Neural cell (in vitro differentiated cells): ENCODE results near the gene SLC25A24. TPM values are rescaled to one million over a fixed set of nuclear protein-coding genes. Genes with fewer than 3 reads are reported as not detected.

ENCODE experiments used
- H2AFZ ChIP-seq: fragments of 200-600, 300-800 bp; sonication (generic), shearing (Covaris generic); 2 replicates; pipeline ENCODE4 v1.6.0; 2014; ENCODE audit warnings: low read depth, mild to moderate bottlenecking, antibody characterized with exemption, low read length, moderate library complexity
- H3F3A ChIP-seq: fragments of 200-600 bp; shearing (Covaris generic); 2 replicates; pipeline ENCODE4 v1.6.1; 2016; ENCODE audit warnings: mild to moderate bottlenecking, moderate library complexity, mixed read lengths, antibody characterized with exemption, low read length; ENCODE audit not compliant: insufficient read depth, poor library complexity, severe bottlenecking
- H3K27ac ChIP-seq: fragments of 200-600, 300-800 bp; sonication (generic), shearing (Covaris generic); 2 replicates; pipeline ENCODE4 v1.5.1; 2014; ENCODE audit warnings: mild to moderate bottlenecking, low read length, moderate library complexity
- H3K27me3 ChIP-seq: fragments of 300-800, 200-600 bp; sonication (generic), shearing (Covaris generic); 2 replicates; pipeline ENCODE4 v1.6.0; 2014; ENCODE audit warnings: mild to moderate bottlenecking, low read depth, low read length, moderate library complexity; ENCODE audit not compliant: insufficient read depth
- H3K36me3 ChIP-seq: fragments of 300-800, 200-600 bp; sonication (generic), shearing (Covaris generic); 2 replicates; pipeline ENCODE4 v1.5.1; 2014; ENCODE audit warnings: mild to moderate bottlenecking, antibody characterized with exemption, low read length, moderate library complexity; ENCODE audit not compliant: insufficient read depth
- H3K4me2 ChIP-seq: fragments of 300-800, 200-600 bp; sonication (generic), shearing (Covaris generic); 2 replicates; pipeline ENCODE4 v1.6.0; 2014; ENCODE audit warnings: mild to moderate bottlenecking, low read length
- H3K4me3 ChIP-seq: fragments of 300-800, 200-600 bp; sonication (generic), shearing (Covaris generic); 2 replicates; pipeline ENCODE4 v1.5.1; 2014; ENCODE audit warnings: mild to moderate bottlenecking, low read length, moderate library complexity
- H3K79me2 ChIP-seq: fragments of 200-600 bp; shearing (Covaris generic); replicated peaks from 2 replicates; pipeline ENCODE4 v1.6.0; 2014; ENCODE audit warnings: mild to moderate bottlenecking, low read length, moderate library complexity; ENCODE audit not compliant: insufficient read depth
- H3K9ac ChIP-seq: fragments of 300-800, 200-600 bp; sonication (generic), shearing (Covaris generic); 2 replicates; pipeline ENCODE4 v1.6.1; 2016; ENCODE audit warnings: mild to moderate bottlenecking, low read length, mixed read lengths
- H3K9me2 ChIP-seq: fragments of 200-600 bp; shearing (Covaris generic); 2 replicates; pipeline ENCODE4 v1.6.1; 2016; ENCODE audit warnings: mild to moderate bottlenecking, low read length, mixed read lengths; ENCODE audit not compliant: insufficient read depth
- H3K9me3 ChIP-seq: fragments of 200-600, 300-800 bp; sonication (generic), shearing (Covaris generic); 2 replicates; pipeline ENCODE4 v1.6.1; 2016; ENCODE audit warnings: mild to moderate bottlenecking, mixed run types, low read length, moderate library complexity, mixed read lengths
- H4K20me1 ChIP-seq: fragments of 200-600 bp; shearing (Covaris generic); 2 replicates; pipeline ENCODE4 v1.6.1; 2016; ENCODE audit warnings: mild to moderate bottlenecking, mixed run types; ENCODE audit not compliant: insufficient read depth
- CTCF ChIP-seq: fragments of 450-650 bp; IDR thresholded peaks from 2 replicates; pipeline ENCODE4 v1.5.1; 2014; ENCODE audit warnings: antibody characterized with exemption, mild to moderate bottlenecking, moderate library complexity; ENCODE audit not compliant: poor library complexity, severe bottlenecking
- EP300 ChIP-seq: fragments of 450-650 bp; conservative IDR thresholded peaks from 2 replicates; pipeline ENCODE4 v1.6.1; 2014; ENCODE audit warnings: antibody characterized with exemption, mild to moderate bottlenecking, moderate library complexity; ENCODE audit not compliant: poor library complexity, severe bottlenecking
- EZH2 ChIP-seq: fragments of 200-600, 300-800 bp; shearing (Covaris generic), sonication (generic); IDR thresholded peaks from 2 replicates; pipeline ENCODE4 v1.6.1; 2014; ENCODE audit warnings: antibody characterized with exemption, low read length, borderline replicate concordance, mild to moderate bottlenecking; ENCODE audit not compliant: insufficient read depth, poor library complexity, severe bottlenecking
- MXI1 ChIP-seq: fragments of 450-650 bp; conservative IDR thresholded peaks from 2 replicates; pipeline ENCODE4 v1.6.1; 2014; ENCODE audit warnings: antibody characterized with exemption, mild to moderate bottlenecking; ENCODE audit not compliant: poor library complexity, severe bottlenecking
- POLR2AphosphoS5 ChIP-seq: IDR thresholded peaks from 2 replicates; pipeline ENCODE4 v1.6.1; 2012
- RAD21 ChIP-seq: fragments of 450-650 bp; conservative IDR thresholded peaks from 2 replicates; pipeline ENCODE4 v1.6.1; 2014; ENCODE audit warnings: antibody characterized with exemption, mild to moderate bottlenecking, moderate library complexity
- REST ChIP-seq: IDR thresholded peaks from 2 replicates; pipeline ENCODE4 v1.6.1; 2012; ENCODE audit warnings: borderline replicate concordance
- SMC3 ChIP-seq: fragments of 450-650 bp; conservative IDR thresholded peaks from 2 replicates; pipeline ENCODE4 v1.6.1; 2014; ENCODE audit warnings: antibody characterized with exemption, mild to moderate bottlenecking, moderate library complexity; ENCODE audit not compliant: poor library complexity
- polyA plus RNA-seq: library from polyadenylated mRNA; depleted of rRNA; stranded (reverse); fragments of >200 nt; gene quantifications from 2 replicates; pipeline ENCODE4 v1.2.3, GENCODE V29; 2014

The SLC25A24 gene
- polyA plus RNA-seq, 1 donor from 2014 or later, result 25.5 TPM

GRCh38 chr1:108190686-108191416, 9.3 kb downstream of the SLC25A24 start:
- no peak overlapping the region for H3K27ac ChIP-seq

More at GRCh38 chr1:108190686-108191416, 9.3 kb downstream of the SLC25A24 start:
- Histone ChIP-seq H4K20me1 (no peaks in the 10 kb centered on the region), H3K36me3 (no peaks in the 10 kb centered on the region), H3K79me2 (peaks cover 55% of the 10 kb centered on the region), H3K9me3 (no peaks in the 10 kb centered on the region), H3K4me3 (no peak overlapping the region), H3K4me2 (no peak overlapping the region), H3K9me2 (no peaks in the 10 kb centered on the region), H3K27me3 (no peaks in the 10 kb centered on the region), H3K9ac (no peak overlapping the region), H3F3A (no peaks in the 10 kb centered on the region), H2AFZ (no peak overlapping the region)
- TF ChIP-seq MXI1, result no peak
- no peak for TF ChIP-seq POLR2AphosphoS5
- no peak for TF ChIP-seq EZH2
- TF ChIP-seq RAD21, result no peak
- no peak for TF ChIP-seq CTCF
- no peak for TF ChIP-seq EP300
- no peak for TF ChIP-seq SMC3
- no peak for TF ChIP-seq REST
